ENCODE data around the gene ZSWIM2.

ZSWIM2 gene

GRCh38 chr2:186879312-186879711 is 30.3 kb upstream of the ZSWIM2 start:
- in situ Hi-C loops (cut with MboI; ENCODE audit: low sequenced_read_pairs, unreplicated experiment), result loop anchor here (25.0 kb wide), 1 partner anchor 583 kb away; no protein-coding TSS in a partner anchor
- DNase-seq (ENCODE audit: low spot score), result no peak
- no peak for TF ChIP-seq CTCF (IDR thresholded peaks at IDR 0.05; ENCODE audit: borderline replicate concordance, control extremely low read depth, extremely low read depth, insufficient read depth, missing control alignments)

- no peak for TF ChIP-seq CTCF (IDR thresholded peaks at IDR 0.05; ENCODE audit: borderline replicate concordance, control extremely low read depth, extremely low read depth, insufficient read depth, missing control alignments)
- DNase-seq (ENCODE audit: low spot score), result no peak
- in situ Hi-C loops (cut with MboI; ENCODE audit: low sequenced_read_pairs, unreplicated experiment), result loop anchor here (25.0 kb wide), 1 partner anchor 588 kb away; no protein-coding TSS in a partner anchor
Observed at GRCh38 chr2:186874713-186875112, 25.7 kb upstream of the ZSWIM2 start.

DNA sequence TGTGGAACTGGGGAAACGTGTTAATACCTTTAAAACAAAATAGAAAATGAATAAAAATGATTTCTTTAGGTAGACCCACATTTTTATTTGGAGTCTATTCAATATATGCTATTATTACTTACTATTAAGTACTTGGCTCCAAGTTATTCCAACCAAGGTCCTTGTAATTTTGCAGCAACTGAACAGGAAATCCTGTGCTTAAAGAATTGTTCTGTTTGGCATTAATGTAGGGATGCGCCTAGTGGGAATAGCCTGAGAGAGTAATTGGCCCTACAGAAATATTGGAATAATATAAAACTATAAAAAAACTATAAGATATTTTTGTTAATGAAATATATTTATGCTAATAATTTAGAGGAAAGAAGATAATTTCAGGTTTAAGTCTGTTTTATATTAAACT is 22.9 kb upstream of the ZSWIM2 start:
- TF ChIP-seq CTCF (IDR thresholded peaks at IDR 0.05; ENCODE audit: borderline replicate concordance, control extremely low read depth, extremely low read depth, insufficient read depth, missing control alignments), result no peak
- in situ Hi-C loops (cut with MboI; ENCODE audit: low sequenced_read_pairs, unreplicated experiment), result no loop called here
- DNase-seq (ENCODE audit: low spot score), result no peak

DNA sequence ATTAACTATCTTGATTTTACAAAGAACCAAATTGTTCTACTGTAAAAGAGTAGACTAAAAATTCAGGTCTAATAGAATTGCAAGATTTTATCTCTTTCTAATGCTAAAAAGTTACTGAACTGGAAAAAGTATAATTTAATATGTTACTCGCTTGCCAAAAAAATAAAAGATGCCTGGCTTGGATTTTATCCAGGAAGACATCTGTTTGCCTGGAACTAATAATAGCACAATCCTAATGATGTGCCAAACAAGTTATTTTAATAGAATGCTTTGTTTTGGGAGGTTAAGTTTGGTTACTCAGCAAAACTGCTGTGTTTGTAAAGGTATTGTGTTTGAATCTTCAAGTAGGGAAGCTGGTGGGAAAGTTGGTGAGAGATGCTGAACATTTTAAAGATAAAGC is 19.4 kb upstream of the ZSWIM2 start:
- DNase-seq (ENCODE audit: low spot score), result no peak
- in situ Hi-C loops (cut with MboI; ENCODE audit: low sequenced_read_pairs, unreplicated experiment), result no loop called here
- TF ChIP-seq CTCF (IDR thresholded peaks at IDR 0.05; ENCODE audit: borderline replicate concordance, control extremely low read depth, extremely low read depth, insufficient read depth, missing control alignments), result no peak

- peak; percentile 51 for TF ChIP-seq CTCF (IDR thresholded peaks at IDR 0.05; ENCODE audit: borderline replicate concordance, control extremely low read depth, extremely low read depth, insufficient read depth, missing control alignments)
- peak; percentile 22 for DNase-seq (ENCODE audit: low spot score)
- in situ Hi-C loops (cut with MboI; ENCODE audit: low sequenced_read_pairs, unreplicated experiment), result no loop called here
Observed at GRCh38 chr2:186862869-186863709, 14.1 kb upstream of the ZSWIM2 start.

DNA sequence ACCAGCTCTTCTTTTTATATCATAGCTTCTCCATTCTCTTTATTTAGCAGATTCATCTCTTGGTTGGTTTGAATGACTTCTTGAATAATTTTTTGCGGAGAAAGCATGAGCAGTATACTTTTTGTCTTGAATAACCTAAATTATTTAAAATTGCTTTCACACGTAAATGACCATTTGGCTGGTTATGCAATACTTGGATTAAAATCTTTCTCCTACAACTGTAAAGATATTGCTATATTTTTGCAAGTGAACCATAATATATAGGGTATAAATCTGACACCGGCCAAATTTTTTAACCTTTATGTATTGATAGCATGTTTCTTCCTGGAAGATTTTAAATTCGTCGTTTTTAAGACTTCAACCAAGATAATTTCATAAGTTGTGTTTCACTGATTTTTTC is 6.2 kb upstream of the ZSWIM2 start:
- in situ Hi-C loops (cut with MboI; ENCODE audit: low sequenced_read_pairs, unreplicated experiment), result no loop called here
- DNase-seq (ENCODE audit: low spot score), result no peak
- TF ChIP-seq CTCF (IDR thresholded peaks at IDR 0.05; ENCODE audit: borderline replicate concordance, control extremely low read depth, extremely low read depth, insufficient read depth, missing control alignments), result no peak

Data from GM13976 (cell line).